Fibroblast of the aortic adventitia (primary cell): ENCODE measurements around the gene MRGPRE. TPM values are rescaled to one million over a fixed set of nuclear protein-coding genes. Genes with fewer than 3 reads are reported as not detected.

Experiments
- DNase-seq: peaks from one replicate; pipeline ENCODE4 v3.0.0-alpha.2; 2010; ENCODE audit warnings: low read depth
- H3K4me3 ChIP-seq: 2 replicates; pipeline ENCODE4 v1.5.1; 2011; ENCODE audit warnings: low read depth, mild to moderate bottlenecking, control low read depth, low read length, moderate library complexity
- CTCF ChIP-seq: IDR thresholded peaks from 2 replicates; pipeline ENCODE4 v1.5.1; 2011; ENCODE audit warnings: mild to moderate bottlenecking, low read length, control low read depth, inconsistent platforms; ENCODE audit not compliant: insufficient read depth
- total RNA-seq: library from RNA; depleted of rRNA; stranded (reverse); fragments of >200 nt; gene quantifications from 2 replicates; pipeline ENCODE4 v1.2.3, GENCODE V29; 2012; ENCODE audit warnings: low replicate concordance

MRGPRE gene
- total RNA-seq, 1 donor, result not detected

- DNase-seq, result no peak
- no peak overlapping the region for H3K4me3 ChIP-seq
- TF ChIP-seq CTCF, result no peak
These were observed 7.7 kb downstream of the MRGPRE start for GRCh38 chr11:3224401-3225057.

- TF ChIP-seq CTCF, result no peak
- H3K4me3 ChIP-seq, result no peak overlapping the region
- no peak for DNase-seq
These were observed 8.3 kb downstream of the MRGPRE start for GRCh38 chr11:3223932-3224381.

GRCh38 chr11:3222941-3223915 lies 9.0 kb downstream of the MRGPRE start:
- TF ChIP-seq CTCF, result no peak
- DNase-seq, result no peak
- H3K4me3 ChIP-seq, result no peak overlapping the region

- TF ChIP-seq CTCF, result no peak
- no peak overlapping the region for H3K4me3 ChIP-seq
- DNase-seq, result no peak
These were observed 10.0 kb downstream of the MRGPRE start for GRCh38 chr11:3222003-3222855.

- DNase-seq, result peak; percentile 23
- TF ChIP-seq CTCF, result no peak
- no peak overlapping the region for H3K4me3 ChIP-seq
These were observed 10.7 kb downstream of the MRGPRE start for GRCh38 chr11:3221408-3222002.
